Hypothalamus (tissue), 51 donors: Measurements from ENCODE around the gene NANOG.
"Not testable (repeated sequence)": the region's sequence is repeated elsewhere in the genome, so short reads cannot be mapped to it uniquely, and the experiment has no call there.

ENCODE experiments used
- DNase-seq, 51 donors: peaks; one replicate each; lab custom pipeline; 2025; lab: John Stamatoyannopoulos, UW

The NANOG gene

GRCh38 chr12:7788884-7789528, at the start of gene NANOG:
Gene NANOG (plus strand): TSS chr12:7789402. CDS start chr12:7789615, 213 bp downstream.
- not testable (repeated sequence) for DNase-seq

GRCh38 chr12:7747246-7747645, 42.0 kb upstream of the NANOG start, which contains the start of gene CLEC4C:
Gene CLEC4C (minus strand): TSS chr12:7747375. CDS start chr12:7747348, 27 bp downstream.
- DNase-seq: no peak

- DNase-seq: no peak
Measured at GRCh38 chr12:7748852-7749251, 40.4 kb upstream of the NANOG start.

DNA sequence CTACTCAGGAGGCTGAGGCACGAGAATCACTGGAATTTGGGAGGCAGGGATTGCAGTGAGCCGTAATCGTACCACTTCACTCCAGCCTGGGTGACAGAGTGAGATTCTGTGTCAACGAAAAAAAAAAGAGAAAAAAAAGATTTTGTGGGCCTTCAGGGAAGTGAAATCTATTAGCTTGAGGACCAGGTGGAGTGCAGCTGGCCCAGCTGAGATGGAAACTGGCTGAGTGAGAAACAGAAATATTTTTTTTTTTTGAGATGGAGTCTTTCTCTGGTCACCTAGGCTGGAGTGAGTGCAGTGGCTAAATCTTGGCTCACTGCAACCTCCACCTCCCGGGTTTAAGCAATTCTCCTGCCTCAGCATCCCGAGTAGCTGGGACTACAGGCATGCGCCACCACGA, 39.8 kb upstream of the NANOG start:
- no peak for DNase-seq

GRCh38 chr12:7750350-7750749, 38.9 kb upstream of the NANOG start:
- DNase-seq: no peak

GRCh38 chr12:7751394-7751793, 37.8 kb upstream of the NANOG start:
- DNase-seq: no peak

GRCh38 chr12:7751941-7752922, 37.0 kb upstream of the NANOG start:
- not testable (repeated sequence) for DNase-seq

DNA sequence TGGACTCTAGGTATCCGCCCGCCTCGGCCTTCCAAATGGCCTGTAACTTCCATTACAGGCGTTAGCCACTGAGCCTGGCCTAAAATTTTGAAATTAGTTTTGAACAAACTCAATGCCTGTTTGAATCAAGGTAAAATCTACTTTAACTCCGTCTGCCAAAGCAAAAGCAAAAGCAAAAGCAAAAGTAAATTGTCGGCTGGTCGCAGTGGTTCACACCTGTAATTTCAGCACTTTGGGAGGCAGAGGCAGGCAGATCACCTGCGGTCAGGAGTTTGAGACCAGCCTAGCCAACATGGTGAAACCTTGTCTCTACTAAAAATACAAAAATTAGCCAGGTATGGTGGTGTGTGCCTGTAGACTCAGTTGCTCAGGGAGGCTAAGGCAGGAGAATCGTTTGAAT, 33.5 kb upstream of the NANOG start:
- not testable (repeated sequence) for DNase-seq

DNA sequence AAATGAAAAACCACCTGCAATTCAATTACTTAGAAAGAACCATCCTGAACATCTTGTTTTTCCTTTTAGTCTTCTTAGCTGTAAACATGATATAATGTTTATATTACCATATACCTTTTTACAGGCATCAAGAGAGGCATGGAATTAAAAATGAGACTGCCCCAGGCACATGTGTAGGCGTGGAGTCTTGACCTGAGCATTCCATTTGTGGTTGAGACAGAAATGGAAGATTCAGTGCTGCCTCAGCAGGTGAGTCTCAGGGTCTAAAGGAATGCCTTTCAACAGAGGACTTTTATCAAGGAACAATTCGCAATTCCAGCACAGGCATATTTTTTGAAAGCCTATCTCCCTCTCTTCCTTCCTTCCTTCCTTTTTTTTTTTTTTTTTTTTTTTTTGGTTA, 32.2 kb upstream of the NANOG start:
- DNase-seq: no peak

- DNase-seq: no peak
Measured at GRCh38 chr12:7758766-7759140, 30.4 kb upstream of the NANOG start.

GRCh38 chr12:7769999-7770398, 19.2 kb upstream of the NANOG start:
- no peak for DNase-seq

DNA sequence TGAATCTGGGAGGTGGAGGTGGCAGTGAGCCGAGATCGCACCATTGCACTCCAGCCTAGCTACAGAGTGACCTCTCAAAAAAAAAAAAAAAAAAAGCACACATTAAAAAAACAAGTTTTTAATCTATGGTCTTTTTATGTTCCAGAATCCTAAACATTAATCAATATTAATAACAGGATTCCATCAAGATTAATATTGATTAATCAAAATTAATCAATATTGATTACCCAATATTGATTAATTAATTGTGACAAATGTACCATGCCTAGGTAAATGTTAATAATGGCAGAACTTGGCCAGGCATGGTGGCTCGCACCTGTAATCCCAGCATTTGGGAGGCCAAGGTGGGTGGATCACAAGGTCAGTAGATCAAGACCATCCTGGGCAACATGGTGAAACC, 7.9 kb upstream of the NANOG start:
- no peak for DNase-seq

DNA sequence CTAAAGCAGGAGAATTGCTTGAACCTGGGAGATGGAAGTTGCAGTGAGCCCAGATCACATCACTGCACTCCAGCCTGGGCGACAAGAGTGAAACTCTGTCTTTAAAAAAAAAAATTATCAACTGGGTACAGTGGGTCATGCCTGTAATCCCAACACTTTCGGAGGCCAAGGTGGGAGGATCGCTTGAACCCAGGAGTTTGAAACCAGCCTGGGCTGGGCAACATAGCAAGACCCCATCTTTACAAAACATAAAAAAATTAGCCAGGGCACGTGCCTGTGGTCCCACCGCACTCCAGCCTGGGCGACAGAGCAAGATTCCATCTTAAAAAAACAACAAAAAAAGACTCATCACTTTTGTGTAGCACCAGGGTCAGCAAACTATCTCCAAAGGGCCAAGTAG, 7.1 kb upstream of the NANOG start:
- no peak for DNase-seq

- not testable (repeated sequence) for DNase-seq
Measured at GRCh38 chr12:7783433-7783832, 5.8 kb upstream of the NANOG start.

DNA sequence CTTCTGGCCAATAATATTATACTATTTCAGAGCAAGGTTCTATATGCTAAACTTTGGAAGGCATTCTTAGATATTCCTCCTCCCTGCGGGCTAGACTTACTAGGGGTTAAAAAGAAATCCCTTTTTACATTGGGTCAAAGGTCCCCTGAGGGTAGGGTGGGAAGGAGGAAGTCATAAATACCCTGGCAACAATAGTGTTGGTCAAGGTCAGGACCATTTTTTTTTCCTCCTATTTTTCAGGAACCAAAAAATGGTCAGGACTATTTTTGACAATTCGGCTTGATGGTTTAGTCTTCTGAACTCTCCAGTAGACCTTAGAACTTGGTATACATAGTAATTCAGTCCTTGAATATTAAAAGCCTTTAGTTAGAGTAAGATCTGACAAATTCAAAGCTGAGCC, 4.5 kb upstream of the NANOG start:
- DNase-seq: no peak

GRCh38 chr12:7787574-7788293, 1.5 kb upstream of the NANOG start:
- DNase-seq: no peak

- DNase-seq: no peak
Measured at GRCh38 chr12:7788294-7788660, 925 bp upstream of the NANOG start.

DNA sequence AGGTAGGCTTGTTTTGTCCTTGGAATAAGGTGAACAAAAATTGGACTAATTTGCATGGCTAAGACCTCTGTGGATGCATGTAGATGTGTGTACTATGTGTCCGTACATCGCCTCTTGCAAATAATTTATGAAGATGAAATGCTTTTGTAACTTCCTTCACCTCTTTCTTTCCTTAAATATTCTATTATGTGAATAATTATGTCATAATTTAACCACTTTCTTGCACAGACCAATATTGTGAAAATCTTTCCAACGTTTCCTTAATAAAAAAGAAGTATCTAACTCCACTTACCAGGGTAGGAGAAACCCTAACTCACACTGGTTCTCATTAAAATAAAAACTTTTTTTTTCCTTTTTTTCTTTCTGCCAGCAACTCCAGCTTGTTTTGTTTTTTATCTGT, 4.0 kb downstream of the NANOG start:
- no peak for DNase-seq

DNA sequence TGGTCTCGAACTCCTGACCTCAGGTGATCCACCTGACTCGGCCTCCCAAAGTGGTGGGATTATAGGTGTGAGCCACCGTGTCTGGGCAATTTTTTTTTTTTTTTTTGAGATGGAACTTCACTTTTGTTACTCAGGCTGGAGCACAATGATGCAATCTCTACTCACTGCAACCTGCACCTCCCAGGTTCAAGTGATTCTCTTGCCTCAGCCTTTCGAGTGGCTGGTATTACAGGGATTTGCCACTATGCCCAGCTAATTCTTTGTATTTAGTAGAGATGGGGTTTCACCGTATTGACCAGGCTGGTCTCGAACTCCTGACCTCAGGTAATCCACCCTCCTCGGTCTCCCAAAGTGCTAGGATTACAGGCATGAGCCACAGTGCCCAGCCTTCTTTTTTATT, 8.1 kb downstream of the NANOG start:
- not testable (repeated sequence) for DNase-seq

DNA sequence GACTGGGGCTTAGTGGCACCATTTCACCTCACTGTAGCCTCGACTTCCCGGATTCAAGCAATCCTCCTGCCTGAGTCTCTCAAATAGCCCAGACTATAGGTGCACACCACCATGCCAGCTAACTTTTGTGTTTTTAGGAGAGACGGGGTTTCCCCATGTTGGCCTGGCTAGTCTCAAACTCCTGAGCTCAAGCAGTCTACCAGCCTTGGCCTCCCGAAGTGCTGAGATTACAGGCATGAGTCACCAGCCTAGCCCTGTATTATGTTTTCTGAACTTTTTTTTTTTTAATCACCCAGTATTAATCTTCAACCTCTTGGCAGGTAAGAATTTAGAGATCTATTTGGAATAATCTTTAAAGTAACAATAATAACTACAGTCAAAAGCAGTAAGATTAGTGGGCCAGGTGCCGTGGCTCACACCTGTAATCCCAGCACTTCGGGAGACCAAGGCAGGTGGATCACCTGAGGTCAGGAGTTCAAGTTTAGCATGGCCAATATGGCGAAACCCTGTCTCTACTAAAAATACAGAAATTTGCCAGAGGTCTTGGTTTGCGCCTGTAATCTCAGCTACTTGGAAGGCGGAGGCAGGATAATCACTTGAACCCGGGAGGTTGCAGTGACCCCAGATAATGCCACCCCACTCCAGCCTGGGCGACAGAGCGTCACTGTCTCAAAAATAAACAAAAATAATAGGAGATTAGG, 8.6 kb downstream of the NANOG start:
- no peak for DNase-seq
